NCI-H524 treated with DMSO at 0.1 percent for 48 hours (cell line): ENCODE results near the gene FOS.
"Not testable (repeated sequence)": the region's sequence is repeated elsewhere in the genome, so short reads cannot be mapped to it uniquely, and the experiment has no call there.

Source experiments
- DNase-seq: peaks from one replicate; lab custom pipeline; 2025; lab: John Stamatoyannopoulos, UW

Gene FOS

DNA sequence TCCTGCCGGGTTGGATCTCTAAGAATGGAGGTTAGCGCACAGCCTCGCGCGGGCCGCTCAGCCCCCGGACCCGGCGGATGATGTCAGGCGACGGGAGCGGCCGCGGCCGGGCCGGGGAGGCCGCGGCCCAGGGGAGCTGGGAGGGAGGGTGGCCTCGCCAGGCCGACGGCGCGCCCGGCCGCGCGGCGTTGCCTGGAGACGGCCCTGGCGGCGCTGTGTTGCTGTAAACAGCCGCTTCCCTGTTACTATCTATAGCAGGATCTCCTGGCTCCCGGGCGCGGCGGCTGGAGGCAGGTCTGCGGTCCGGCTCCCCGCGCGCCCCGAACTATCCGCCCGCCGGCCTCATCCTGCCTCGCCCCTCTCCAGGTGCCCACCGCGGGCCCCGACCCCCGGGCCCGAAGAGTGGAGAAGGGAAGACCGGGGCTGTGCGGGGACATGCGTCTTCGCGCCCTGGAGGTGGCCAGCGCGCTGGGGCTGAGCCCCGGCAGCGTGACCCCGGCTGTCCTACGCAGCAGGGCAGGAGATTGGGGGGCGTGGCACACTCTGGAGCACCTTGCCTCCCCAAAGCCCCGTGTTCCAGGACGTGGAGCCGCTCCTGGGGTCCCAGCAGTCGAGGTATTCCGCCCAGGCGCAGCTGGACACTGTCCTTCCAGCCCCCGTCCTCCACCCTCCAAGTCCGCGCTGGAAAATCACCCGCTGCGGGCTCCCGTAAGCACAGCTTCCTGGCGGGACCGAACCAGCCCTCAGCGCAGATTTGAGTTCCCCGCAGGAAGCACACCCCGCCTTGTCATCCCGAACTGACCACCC lies 1.4 kb upstream of the FOS start:
- peak; percentile 14 for DNase-seq

DNA sequence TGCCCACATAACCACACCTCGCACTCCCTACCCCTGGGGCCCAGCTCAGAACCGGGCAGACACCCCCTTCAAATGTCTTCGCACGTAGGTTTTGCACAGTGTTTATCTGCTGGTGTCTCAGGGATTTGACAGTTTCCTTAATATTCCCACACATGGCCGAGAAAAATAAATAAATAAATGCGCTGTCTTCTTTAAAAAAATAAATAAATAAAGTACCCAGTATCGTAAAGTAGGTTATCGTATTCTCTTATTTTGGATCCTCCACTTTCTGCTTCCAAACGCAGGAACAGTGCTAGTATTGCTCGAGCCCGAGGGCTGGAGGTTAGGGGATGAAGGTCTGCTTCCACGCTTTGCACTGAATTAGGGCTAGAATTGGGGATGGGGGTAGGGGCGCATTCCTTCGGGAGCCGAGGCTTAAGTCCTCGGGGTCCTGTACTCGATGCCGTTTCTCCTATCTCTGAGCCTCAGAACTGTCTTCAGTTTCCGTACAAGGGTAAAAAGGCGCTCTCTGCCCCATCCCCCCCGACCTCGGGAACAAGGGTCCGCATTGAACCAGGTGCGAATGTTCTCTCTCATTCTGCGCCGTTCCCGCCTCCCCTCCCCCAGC lies 710 bp upstream of the FOS start:
- DNase-seq: no peak

- DNase-seq: no peak
Measured at GRCh38 chr14:75279153-75279762, 630 bp downstream of the FOS start.

DNA sequence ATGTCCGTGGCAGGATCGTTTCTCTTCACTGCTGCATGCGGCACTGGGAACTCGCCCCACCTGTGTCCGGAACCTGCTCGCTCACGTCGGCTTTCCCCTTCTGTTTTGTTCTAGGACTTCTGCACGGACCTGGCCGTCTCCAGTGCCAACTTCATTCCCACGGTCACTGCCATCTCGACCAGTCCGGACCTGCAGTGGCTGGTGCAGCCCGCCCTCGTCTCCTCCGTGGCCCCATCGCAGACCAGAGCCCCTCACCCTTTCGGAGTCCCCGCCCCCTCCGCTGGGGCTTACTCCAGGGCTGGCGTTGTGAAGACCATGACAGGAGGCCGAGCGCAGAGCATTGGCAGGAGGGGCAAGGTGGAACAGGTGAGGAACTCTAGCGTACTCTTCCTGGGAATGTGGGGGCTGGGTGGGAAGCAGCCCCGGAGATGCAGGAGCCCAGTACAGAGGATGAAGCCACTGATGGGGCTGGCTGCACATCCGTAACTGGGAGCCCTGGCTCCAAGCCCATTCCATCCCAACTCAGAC lies 1.2 kb downstream of the FOS start:
- DNase-seq: no peak

- DNase-seq: no peak
Measured at GRCh38 chr14:75280291-75280830, 1.7 kb downstream of the FOS start.

DNA sequence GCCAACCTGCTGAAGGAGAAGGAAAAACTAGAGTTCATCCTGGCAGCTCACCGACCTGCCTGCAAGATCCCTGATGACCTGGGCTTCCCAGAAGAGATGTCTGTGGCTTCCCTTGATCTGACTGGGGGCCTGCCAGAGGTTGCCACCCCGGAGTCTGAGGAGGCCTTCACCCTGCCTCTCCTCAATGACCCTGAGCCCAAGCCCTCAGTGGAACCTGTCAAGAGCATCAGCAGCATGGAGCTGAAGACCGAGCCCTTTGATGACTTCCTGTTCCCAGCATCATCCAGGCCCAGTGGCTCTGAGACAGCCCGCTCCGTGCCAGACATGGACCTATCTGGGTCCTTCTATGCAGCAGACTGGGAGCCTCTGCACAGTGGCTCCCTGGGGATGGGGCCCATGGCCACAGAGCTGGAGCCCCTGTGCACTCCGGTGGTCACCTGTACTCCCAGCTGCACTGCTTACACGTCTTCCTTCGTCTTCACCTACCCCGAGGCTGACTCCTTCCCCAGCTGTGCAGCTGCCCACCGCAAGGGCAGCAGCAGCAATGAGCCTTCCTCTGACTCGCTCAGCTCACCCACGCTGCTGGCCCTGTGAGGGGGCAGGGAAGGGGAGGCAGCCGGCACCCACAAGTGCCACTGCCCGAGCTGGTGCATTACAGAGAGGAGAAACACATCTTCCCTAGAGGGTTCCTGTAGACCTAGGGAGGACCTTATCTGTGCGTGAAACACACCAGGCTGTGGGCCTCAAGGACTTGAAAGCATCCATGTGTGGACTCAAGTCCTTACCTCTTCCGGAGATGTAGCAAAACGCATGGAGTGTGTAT lies 2.4 kb downstream of the FOS start:
- no peak for DNase-seq

- DNase-seq: no peak
Measured at GRCh38 chr14:75281654-75282019, 3.0 kb downstream of the FOS start.

DNA sequence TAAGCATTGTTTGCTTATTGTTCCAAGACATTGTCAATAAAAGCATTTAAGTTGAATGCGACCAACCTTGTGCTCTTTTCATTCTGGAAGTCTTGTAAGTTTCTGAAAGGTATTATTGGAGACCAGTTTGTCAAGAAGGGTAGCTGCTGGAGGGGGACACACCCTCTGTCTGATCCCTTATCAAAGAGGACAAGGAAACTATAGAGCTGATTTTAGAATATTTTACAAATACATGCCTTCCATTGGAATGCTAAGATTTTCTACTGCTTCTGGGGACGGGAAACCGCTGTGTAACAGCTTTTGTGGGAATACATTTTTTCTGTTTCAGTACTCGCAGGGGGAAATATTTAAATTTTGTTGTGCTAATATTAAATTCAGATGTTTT lies 3.5 kb downstream of the FOS start:
- no peak for DNase-seq

GRCh38 chr14:75282555-75283161 lies 4.0 kb downstream of the FOS start:
- DNase-seq: not testable (repeated sequence)

GRCh38 chr14:75283162-75283832 lies 4.7 kb downstream of the FOS start:
- no peak for DNase-seq

- DNase-seq: no peak
Measured at GRCh38 chr14:75283833-75284563, 5.4 kb downstream of the FOS start.

- DNase-seq: no peak
Measured at GRCh38 chr14:75285331-75285730, 6.7 kb downstream of the FOS start.

GRCh38 chr14:75286313-75286712 lies 7.7 kb downstream of the FOS start:
- DNase-seq: no peak

DNA sequence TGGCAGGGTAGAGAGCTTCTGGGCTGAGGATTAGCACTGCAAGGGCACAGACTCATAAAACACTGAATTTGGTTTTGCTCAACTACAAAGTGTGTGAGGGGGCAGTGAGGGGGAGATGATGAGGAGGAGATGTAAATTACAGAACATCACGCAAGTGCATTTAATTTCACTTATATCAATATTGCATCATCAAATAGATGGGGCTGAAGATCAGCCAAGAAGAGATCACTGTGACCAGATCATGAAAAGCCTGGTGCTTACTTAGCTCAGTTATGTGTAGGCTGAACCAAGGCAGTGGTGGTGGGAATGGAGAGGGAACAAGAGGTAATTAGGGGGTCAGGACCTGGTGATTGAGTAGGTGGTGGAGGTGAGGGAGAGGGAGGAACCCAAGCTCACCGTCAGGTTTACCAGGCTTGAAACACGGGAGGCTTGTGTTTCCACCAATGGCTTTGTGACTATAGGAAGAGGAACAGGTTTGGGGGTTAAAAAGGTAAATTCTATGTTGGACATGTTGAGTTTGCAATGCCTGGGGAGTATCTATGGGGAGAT lies 11.3 kb downstream of the FOS start:
- no peak for DNase-seq

DNA sequence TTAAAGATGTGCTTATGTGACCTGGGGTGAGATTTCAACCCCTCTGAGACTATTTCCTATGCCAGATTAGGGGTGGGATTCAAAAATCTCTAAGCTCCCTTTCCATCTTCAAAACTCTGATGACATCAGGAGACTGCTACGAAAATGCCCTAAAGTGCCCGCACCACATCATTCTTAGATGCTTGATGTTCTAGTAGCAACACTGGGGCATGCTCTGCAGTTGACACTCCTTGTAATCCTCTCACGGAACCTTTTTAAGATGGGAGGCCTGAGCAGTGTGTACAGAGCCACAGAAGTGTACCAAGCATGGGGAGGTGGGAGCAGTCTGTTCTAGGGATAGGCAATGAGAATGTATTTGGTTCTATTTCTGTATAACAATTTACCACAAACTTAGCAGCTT lies 12.2 kb downstream of the FOS start:
- DNase-seq: no peak

DNA sequence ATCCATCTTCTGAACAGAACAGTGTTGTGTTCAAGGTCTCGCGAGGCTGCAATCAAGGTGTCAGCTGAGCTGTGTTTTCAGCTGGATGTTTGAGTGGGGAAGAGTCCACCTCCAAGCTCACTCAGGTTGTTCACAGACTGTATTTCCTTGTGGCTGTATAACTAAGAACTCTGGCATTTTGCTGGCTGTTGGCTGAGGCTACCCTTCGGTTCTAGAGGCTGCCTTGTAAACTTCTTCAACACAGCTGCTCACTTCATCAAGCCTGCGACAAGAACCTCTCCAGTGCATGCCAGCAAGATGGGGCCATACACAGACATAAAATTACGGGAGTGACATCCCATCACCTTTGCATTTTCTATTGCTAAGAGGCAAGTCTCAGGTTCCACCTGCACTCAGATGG lies 12.7 kb downstream of the FOS start:
- DNase-seq: no peak

DNA sequence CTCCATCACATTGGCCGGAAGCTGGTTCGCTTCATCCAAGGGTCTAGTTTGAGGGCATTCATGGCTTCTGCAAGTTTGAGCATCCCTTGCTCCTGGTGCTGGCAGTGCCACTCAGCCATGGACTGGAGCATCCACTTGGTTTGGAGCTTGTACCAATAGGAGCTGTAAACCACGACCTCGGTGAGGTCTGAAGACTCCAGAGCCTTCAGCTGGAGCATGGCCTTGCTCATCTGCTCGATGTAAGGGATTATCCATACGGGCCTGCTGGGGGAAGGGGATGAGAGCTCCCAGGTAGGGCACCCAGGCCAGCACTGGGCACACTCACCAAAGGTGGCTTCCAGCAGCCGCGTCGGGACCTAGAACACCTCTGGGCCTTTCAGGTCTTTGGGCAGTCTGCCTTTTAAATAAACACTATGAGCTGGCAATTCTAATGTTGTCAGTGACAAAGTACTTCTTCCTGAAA lies 13.5 kb downstream of the FOS start:
- no peak for DNase-seq

DNA sequence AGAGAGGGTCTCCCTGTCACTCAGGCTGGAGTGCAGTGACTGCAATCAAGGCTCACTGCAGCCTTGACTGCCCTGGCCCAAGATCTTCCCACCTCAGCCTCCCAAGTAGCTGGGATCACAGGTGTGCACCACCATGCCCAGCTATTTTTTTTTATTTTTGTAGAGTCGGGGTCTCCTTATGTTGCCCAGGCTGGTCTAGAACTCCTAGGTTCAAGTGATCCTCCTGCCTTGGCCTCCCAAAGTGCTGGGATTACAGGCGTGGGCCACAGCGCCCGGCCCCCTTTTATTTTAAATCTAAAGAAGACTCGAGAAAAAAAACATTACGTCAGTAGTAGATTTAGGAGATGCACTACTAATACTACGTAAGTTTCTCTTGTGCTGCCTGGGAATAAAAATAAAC lies 14.3 kb downstream of the FOS start:
- no peak for DNase-seq

GRCh38 chr14:75293920-75294648 lies 15.5 kb downstream of the FOS start:
- DNase-seq: peak; percentile 81
